ENCODE data around the gene COL5A1.

DNA sequence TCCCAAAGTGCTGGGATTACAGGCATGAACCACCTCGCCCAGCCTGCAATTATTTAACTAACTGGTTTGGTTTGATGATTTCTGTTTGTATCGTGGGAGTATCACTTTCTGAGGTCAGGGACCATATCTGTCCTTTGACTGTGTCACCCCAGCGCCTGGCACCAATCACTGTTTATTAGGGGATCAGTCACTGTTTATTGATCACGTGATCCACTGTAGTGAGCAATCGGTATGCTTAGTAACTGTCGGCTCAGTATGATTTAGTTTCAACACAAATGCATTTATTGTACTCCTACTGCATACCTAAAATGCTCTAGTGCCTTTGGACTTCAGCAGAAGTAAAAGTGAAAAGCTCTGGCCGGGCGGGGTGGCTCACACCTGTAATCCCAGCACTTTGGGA is 54.8 kb downstream of the COL5A1 start:
- TF ChIP-seq SUZ12 (IDR thresholded peaks at IDR 0.05; ENCODE audit: extremely low read depth, insufficient read depth, insufficient read length) (no peak), ZNF274 (IDR thresholded peaks at IDR 0.05; ENCODE audit: low read depth, low read length) (no peak), YY1 (IDR thresholded peaks at IDR 0.05; ENCODE audit: insufficient read depth, insufficient read length) (no peak)
